Activated naive CD8-positive, alpha-beta T cell treated with anti-CD3 and anti-CD28 coated beads, Interleukin-2, amount 50 U/mL, for 24 hours (primary cell): ENCODE data around the gene GGCX.

Experiments
- ATAC-seq: fragments of 150-1000 bp; cut with Tn5 transposase; one replicate; pipeline ENCODE4 v1.10.0; 2021
- DNase-seq: peaks from one replicate; pipeline ENCODE4 v3.0.0; 2021
- H3K27ac Mint-ChIP-seq: one replicate; pipeline ENCODE4 v1.8.0; 2021; ENCODE audit warnings: mild to moderate bottlenecking, mixed read lengths
- H3K27me3 Mint-ChIP-seq: one replicate; pipeline ENCODE4 v1.8.0; 2021; ENCODE audit warnings: mixed read lengths
- H3K36me3 Mint-ChIP-seq: one replicate; pipeline ENCODE4 v1.8.0; 2021; ENCODE audit warnings: low read depth, mixed read lengths
- H3K4me1 Mint-ChIP-seq: one replicate; pipeline ENCODE4 v1.8.0; 2021; ENCODE audit warnings: mixed read lengths
- H3K4me3 Mint-ChIP-seq: one replicate; pipeline ENCODE4 v1.8.0; 2021; ENCODE audit warnings: mild to moderate bottlenecking, moderate library complexity, mixed read lengths
- H3K9me3 Mint-ChIP-seq: one replicate; pipeline ENCODE4 v1.8.0; 2021; ENCODE audit warnings: mixed read lengths

GGCX gene

DNA sequence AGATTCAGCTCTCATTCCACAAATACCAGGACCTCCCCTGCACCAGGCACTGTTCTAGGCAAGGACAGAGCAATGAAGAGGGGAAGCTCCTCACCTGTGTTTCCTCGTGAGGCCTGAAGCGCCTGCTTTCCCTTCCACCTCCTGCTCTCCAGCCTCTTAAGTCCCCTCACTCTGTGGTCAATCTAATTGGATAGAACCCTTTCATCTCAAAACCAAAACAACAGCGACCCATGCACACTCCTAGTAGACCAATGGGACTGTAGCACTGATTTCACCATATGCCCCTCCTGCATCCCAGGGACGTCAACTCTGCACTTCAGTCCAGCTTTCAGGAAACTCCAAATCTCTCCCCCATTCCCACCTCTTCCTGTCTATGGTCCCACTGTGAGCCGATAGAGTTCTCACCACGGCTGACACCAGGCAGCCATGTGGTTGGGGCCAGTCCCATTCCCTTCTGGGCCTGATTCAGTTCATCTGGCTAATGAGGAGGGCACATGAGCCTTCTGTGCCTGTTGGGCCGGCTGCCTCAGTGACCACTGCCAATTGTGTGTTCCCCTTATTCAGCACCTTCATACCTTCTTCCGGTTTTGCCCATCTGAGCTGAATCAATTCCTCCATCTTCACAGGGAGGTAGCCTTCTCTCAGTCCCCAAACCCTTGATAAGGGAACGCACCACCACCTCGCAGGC is 55.6 kb downstream of the GGCX start:
- DNase-seq: no peak
- no peak overlapping the region for H3K27ac Mint-ChIP-seq
- no peaks in the 10 kb centered on the region for H3K27me3 Mint-ChIP-seq
- H3K4me3 Mint-ChIP-seq: no peak overlapping the region
- no peaks in the 10 kb centered on the region for H3K9me3 Mint-ChIP-seq
- no peaks in the 10 kb centered on the region for H3K4me1 Mint-ChIP-seq
- ATAC-seq: no peak
- no peaks in the 10 kb centered on the region for H3K36me3 Mint-ChIP-seq

DNA sequence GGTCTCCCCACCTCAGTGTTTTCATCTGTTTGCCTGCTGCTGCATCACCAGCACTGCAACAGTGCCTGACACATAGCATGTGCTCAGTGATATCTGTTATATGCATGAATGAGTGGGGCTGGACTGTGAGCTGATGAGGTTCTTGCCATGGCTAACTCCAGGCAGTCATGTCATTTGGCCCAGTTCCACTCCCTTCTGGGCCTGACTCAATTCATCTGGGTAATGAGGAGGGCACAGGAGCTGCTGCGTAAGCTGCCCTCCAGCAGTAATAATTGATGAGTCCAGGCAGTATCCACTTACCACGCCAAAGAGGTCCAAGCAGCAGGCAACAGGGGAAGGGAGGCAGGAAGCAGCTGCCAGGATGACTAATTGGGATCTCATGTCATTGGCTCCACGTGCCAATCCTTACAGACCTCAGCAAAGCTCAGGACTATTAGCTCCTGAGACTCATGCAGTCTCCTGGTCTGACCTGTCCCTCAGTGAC is 56.5 kb downstream of the GGCX start:
- Mint-ChIP-seq H3K27ac (no peak overlapping the region), H3K9me3 (no peaks in the 10 kb centered on the region), H3K4me3 (no peak overlapping the region), H3K36me3 (no peaks in the 10 kb centered on the region), H3K4me1 (no peaks in the 10 kb centered on the region), H3K27me3 (no peaks in the 10 kb centered on the region)
- ATAC-seq (no peak), DNase-seq (no peak)

DNA sequence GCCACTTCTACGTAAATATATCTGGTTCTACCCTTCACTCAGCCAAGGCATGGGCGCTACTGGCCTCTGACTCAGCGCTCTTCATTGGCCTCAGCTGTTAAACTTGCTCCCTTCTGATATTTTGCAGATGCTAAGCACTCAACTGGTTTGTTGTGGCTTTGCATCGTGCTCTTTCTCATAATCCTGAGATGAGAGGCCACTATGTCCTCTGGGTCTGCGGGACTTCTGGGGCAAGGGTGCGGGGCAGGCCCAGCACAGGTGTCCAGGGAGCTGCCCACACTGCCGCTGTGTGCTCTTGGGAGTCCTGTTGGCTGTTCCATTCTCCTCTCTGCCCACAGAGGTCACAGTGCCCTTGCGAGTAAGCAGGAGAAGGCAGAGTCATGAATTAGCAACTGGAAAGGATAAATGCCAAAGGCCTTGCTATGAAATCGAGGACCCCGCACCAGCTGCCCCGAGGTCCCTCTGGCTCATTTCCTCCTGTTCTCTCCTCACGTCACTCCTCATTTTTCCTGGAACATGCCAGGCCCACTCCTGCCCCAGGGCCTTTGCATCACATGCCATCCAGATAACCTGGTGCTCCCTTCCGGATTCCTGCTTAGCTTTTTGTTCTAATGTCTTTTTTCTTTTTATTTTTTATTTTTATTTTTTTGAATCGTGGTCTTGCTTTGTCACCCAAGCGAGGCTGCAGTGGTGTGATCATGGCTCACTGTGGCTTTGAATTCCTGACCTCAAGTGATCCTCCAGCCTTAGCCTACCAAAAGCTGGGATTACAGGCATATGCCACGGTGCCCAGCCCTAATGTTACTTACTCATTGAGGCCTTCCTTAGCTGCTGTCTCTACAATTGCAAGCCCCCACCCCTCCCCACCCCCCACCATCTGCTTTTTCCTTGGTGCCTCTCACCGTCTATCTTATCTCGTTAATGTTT is 57.2 kb downstream of the GGCX start:
- no peaks in the 10 kb centered on the region for H3K9me3 Mint-ChIP-seq
- H3K36me3 Mint-ChIP-seq: no peaks in the 10 kb centered on the region
- no peak overlapping the region for H3K4me3 Mint-ChIP-seq
- ATAC-seq: no peak
- no peaks in the 10 kb centered on the region for H3K27me3 Mint-ChIP-seq
- no peak for DNase-seq
- no peaks in the 10 kb centered on the region for H3K4me1 Mint-ChIP-seq
- no peak overlapping the region for H3K27ac Mint-ChIP-seq

DNA sequence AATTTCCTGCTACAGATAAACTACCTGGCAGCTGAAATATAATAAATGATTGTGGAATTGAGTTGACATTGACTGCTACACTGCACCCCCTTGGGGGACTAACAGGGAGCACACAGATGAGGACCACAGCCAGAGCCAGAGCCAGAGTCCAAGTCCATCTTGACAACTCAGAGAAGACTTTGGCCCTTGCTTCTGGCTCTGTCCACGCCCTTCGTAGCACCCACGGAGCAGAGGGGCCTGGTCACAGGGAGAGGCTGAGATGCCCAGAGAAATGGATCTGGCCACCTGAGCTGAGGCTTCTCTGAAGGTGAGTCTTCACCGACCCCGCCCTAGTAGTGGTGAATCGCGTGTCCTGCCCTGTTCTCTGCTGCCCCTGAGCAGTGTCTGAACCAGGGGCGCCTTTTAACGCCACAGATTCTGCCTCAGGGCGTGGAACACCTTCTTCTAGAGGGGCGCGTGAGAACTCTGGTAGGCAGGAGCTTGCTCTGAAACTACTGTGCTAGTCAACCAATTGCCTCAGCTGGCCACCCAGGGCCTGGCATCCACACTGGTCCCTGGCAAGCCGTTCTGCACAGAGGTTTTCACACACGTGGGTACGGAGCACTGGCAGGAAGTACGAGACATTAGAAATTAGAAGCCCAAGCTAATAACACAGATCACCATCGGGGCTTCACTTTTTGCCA is 58.0 kb downstream of the GGCX start:
- DNase-seq (no peak), ATAC-seq (no peak)
- Mint-ChIP-seq H3K4me1 (no peaks in the 10 kb centered on the region), H3K4me3 (no peak overlapping the region), H3K36me3 (no peaks in the 10 kb centered on the region), H3K27ac (no peak overlapping the region), H3K9me3 (no peaks in the 10 kb centered on the region), H3K27me3 (no peaks in the 10 kb centered on the region)

DNA sequence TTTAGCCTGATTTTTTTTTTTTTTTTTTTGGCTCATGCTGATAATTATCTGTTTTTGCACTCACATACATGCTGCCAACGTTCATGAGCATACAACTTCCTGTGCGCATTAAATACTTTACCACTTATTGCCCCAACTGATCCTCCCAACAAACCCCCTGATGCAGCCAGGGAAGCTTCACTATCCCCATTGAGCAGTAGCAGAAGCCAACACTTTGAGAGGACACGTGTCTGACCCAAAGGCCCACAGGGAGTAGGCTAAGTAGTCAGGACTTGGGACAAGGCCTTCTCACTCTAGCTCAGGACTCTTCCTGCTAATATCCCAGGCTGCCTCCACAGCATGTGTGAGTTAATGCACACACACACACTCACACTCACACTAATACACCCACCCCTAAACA is 58.6 kb downstream of the GGCX start:
- Mint-ChIP-seq H3K27me3 (no peaks in the 10 kb centered on the region), H3K9me3 (no peaks in the 10 kb centered on the region), H3K36me3 (no peaks in the 10 kb centered on the region), H3K27ac (no peak overlapping the region), H3K4me3 (no peak overlapping the region), H3K4me1 (no peaks in the 10 kb centered on the region)
- DNase-seq (no peak), ATAC-seq (no peak)

DNA sequence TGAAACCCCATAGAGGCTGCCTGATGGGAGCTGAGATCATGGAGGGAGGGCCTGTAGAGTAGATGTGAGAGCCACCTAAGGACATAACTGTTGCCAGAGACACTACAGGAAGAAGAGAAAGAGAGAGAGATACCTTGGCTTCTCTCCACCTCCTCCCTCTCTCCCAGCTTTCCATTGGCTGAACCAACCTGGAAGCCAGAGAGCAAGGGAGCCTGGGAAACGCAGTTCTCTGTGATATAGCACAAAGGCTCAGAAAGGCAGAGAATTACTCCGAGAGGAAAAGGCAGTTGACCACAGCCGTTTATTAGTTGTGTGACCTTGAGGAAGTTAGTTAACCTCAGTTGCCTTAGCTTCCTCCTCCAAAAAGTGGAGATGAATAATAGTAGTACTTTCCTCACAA is 60.0 kb downstream of the GGCX start:
- DNase-seq (no peak), ATAC-seq (no peak)
- Mint-ChIP-seq H3K36me3 (no peaks in the 10 kb centered on the region), H3K4me1 (no peaks in the 10 kb centered on the region), H3K27ac (no peak overlapping the region), H3K4me3 (no peak overlapping the region), H3K9me3 (no peaks in the 10 kb centered on the region), H3K27me3 (no peaks in the 10 kb centered on the region)

DNA sequence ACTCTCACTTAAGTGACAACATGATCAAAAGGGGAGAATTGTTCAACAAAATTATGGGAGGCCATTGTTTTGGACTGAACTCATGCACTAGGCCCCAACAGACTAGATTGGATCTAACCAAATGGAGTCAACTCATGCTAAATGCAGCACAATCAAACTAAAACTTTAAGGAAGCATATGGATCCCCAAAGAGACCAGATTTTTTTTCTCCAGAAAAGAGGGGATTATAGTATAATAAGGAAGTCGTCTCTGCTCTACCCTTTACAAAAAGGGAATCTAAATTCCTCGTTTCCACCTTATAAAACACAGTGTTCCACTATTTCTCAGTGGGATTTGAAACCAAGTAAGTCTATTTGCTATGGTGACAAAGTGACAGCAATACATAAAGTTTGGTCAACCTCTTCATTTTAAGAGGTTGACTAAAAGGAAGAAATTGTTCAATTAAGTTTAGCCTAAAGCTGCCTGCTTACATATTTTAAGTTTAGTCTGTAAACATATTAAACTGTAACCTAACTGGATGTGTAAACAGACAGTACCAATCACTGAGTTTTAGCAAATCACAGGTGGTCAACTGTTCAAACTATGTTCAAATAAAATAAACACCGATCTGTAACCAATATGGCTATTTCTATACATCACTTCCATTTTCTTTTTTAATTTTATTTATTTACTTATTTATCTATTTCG is 63.2 kb downstream of the GGCX start:
- ATAC-seq: no peak
- Mint-ChIP-seq H3K36me3 (no peaks in the 10 kb centered on the region), H3K27me3 (no peaks in the 10 kb centered on the region), H3K27ac (no peak overlapping the region), H3K4me1 (no peaks in the 10 kb centered on the region), H3K9me3 (no peaks in the 10 kb centered on the region), H3K4me3 (no peak overlapping the region)
- DNase-seq: no peak

DNA sequence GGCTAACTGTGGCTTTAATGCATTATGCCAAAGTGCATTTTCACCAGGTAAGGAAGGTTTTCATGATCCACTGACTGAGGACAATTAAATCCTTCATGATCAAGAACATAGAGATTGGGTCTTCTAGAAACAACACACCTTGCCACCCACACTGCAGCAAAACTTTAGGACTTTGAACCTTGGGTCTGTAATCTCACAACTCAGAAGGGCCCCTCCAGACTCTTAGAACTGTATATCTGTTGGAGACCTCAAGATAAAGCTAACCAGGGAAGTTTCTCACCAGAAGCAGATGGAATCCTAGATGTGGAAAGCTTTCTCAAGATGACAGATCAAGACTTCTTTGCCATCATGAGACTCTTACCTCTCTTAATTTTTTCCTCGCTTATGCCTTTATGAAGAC is 64.9 kb downstream of the GGCX start:
- no peaks in the 10 kb centered on the region for H3K27me3 Mint-ChIP-seq
- no peak overlapping the region for H3K27ac Mint-ChIP-seq
- no peak for ATAC-seq
- no peak for DNase-seq
- H3K4me1 Mint-ChIP-seq: no peaks in the 10 kb centered on the region
- H3K4me3 Mint-ChIP-seq: no peak overlapping the region
- no peaks in the 10 kb centered on the region for H3K36me3 Mint-ChIP-seq
- H3K9me3 Mint-ChIP-seq: no peaks in the 10 kb centered on the region
